LNCaP clone FGC (cell line): Measurements from ENCODE around the gene SLC17A1.

ENCODE experiments used
- DNase-seq: peaks from one replicate; pipeline ENCODE4 v3.0.0-alpha.2; 2011; ENCODE audit warnings: low read depth
- H3K4me3 ChIP-seq: 2 replicates; pipeline ENCODE4 v1.5.1; 2011; ENCODE audit warnings: mild to moderate bottlenecking, low read depth, low read length, control low read depth
- TF ChIP-seq, protein P1 (sequence below): IDR thresholded peaks from 2 replicates; pipeline ENCODE4 v1.5.1; 2012; ENCODE audit warnings: mild to moderate bottlenecking; ENCODE audit not compliant: control insufficient read depth, insufficient read depth; ENCODE audit errors: extremely low read depth

The SLC17A1 gene, protein sequence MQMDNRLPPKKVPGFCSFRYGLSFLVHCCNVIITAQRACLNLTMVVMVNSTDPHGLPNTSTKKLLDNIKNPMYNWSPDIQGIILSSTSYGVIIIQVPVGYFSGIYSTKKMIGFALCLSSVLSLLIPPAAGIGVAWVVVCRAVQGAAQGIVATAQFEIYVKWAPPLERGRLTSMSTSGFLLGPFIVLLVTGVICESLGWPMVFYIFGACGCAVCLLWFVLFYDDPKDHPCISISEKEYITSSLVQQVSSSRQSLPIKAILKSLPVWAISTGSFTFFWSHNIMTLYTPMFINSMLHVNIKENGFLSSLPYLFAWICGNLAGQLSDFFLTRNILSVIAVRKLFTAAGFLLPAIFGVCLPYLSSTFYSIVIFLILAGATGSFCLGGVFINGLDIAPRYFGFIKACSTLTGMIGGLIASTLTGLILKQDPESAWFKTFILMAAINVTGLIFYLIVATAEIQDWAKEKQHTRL

DNA sequence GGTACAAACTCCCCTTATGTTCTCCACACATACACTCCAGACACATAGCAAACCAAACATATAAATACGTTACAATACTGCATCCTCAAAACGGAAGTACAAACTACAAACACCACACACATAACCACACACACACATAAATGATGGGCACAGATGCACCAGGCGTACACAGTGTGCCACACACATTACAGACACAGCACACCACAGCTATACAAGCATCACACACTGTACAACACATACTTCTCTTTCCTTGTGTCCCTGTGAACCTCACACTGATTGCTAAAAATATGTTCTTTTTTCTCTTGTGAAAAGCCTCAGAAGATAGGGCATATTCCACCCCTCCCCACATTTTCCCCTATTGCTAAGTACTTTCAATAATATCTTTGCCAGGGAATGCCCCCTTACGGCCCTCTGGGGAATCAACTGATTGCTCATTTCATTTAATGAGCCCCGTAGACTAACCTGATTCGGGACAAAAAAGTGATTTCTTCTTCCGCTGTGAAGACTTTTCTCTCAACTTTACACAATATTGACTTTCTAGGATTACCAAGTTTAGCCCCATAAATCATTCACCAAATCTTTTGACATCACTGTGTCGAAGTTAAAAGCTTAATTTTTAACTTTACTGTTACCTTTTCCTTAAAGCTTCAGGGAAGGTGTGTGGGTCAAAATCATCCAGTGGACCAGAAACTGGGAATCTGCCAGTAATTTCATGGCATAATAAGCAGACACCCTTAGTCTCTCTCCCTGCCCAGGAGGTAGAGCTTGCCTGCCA is at the start of gene SLC17A1:
TSS of gene SLC17A1 (minus strand) at position 521 of the 775 bp plus-strand sequence. CDS start 1,495 bp downstream, outside the sequence.
- TF ChIP-seq, protein P1, sequence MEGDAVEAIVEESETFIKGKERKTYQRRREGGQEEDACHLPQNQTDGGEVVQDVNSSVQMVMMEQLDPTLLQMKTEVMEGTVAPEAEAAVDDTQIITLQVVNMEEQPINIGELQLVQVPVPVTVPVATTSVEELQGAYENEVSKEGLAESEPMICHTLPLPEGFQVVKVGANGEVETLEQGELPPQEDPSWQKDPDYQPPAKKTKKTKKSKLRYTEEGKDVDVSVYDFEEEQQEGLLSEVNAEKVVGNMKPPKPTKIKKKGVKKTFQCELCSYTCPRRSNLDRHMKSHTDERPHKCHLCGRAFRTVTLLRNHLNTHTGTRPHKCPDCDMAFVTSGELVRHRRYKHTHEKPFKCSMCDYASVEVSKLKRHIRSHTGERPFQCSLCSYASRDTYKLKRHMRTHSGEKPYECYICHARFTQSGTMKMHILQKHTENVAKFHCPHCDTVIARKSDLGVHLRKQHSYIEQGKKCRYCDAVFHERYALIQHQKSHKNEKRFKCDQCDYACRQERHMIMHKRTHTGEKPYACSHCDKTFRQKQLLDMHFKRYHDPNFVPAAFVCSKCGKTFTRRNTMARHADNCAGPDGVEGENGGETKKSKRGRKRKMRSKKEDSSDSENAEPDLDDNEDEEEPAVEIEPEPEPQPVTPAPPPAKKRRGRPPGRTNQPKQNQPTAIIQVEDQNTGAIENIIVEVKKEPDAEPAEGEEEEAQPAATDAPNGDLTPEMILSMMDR, result no peak
- DNase-seq, result no peak
- no peak within 1 kb of the TSS for H3K4me3 ChIP-seq

DNA sequence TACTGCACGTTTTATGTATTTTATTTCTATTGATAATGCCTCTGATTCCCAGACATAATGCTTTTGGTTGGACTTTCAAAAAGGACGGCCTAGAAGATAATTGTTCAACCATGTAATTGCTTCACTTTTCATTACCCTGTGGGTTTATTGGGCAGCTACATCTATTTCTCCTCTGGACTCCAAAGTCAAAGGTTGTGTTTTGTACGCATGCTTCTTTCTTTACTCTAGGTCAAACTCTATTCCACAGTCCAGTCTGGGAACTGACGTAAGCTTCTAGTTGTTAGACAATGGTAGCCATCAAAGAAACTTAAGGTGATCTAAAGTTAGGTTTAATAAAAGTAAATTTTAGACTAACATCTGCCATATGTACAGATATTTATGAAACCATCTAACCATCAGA is 48.7 kb upstream of the SLC17A1 start:
- TF ChIP-seq, protein P1, result no peak
- no peak for DNase-seq
- no peak overlapping the region for H3K4me3 ChIP-seq

- no peak for DNase-seq
- no peak overlapping the region for H3K4me3 ChIP-seq
- TF ChIP-seq, protein P1, result no peak
These were observed 47.0 kb upstream of the SLC17A1 start for GRCh38 chr6:25878721-25879322.

DNA sequence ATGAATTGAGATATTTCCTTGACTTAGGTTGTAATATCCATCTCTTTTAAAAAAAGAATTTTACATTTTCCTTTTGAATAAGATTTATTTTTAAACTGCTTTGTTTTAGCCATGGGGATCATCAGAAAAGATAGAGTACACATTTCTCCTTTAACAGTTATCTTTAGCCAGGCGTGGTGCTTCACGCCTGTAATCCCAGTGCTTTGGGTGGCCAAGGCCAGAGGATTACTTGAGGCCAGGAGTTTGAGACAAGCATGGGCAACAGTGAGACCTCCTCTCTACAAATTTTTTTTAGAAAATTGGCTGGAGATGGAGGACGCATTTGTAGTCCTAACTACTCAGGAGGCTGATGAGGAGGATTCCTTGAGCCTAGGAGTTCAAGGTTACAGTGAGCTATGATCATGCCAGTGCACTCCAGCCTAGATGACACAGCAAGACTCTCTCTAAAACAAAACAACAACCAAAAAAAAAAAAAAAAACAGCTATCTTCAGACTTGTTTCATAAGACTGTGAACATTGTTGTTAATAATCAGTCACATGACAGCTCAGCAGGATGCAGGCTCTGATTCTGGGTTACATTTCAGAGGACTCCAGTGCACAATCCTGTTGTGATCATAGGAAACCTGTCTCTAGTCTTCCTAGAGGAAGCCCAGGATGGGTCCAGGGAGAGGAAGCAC is 44.2 kb upstream of the SLC17A1 start:
- TF ChIP-seq, protein P1, result no peak

DNA sequence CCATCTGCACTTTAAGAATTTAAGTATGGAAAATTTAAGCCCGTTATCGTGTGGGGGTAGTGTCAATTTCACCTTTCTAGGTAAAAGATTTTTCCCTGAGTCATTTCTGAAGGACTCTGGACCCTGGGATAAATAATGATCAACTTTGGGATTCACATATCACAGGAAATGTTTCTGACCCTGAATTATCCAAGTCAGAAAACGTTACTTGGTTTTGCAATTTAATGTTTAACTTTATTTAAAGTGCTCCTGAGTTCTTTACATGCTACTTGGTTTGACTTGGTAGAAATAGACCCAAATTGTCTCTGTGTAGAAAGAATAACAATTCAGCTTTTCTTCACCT is 43.7 kb upstream of the SLC17A1 start:
- H3K4me3 ChIP-seq, result no peak overlapping the region
- TF ChIP-seq, protein P1, result no peak
- DNase-seq, result no peak

More for the DNA sequence above, 44.2 kb upstream of the SLC17A1 start:
- DNase-seq, result no peak
- H3K4me3 ChIP-seq, result no peak overlapping the region

DNA sequence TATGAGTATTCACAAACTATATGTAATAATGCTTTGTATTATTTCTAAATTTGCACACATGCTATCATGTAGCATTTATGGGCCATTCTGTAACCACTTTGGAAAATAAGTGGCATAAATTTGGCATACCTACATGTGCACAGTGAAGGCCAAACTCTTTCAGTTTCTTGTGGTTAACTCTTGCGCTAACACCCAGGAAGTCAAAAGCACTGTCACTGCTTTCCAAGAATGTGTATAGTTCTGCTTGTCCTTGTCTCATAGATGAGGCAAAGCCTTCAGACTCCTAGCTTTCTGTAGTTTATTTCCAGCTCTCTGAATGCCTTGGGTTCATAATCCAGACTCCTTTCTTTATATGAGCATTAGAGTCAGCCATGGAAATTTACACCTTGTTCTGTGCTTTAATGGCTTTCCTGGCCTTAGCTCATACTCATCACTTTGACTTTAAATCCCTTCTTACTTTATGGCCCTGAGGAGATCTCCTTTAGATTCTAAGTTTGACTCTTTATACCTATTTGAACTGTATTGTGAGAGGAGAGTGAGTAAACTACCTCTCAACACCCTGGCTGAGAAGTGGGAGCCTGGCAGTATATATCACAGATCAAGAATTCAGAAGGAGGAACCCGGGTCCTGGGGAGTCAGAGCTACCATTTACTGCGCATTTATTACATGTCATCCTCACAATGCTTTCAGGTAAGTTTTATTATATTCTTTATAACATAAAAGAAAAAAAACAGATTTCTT is 43.1 kb upstream of the SLC17A1 start:
- no peak for DNase-seq
- TF ChIP-seq, protein P1, result no peak
- H3K4me3 ChIP-seq, result no peak overlapping the region
